GM10266 (cell line): ENCODE data around the gene RBM17.
"Not testable (repeated sequence)": the region's sequence is repeated elsewhere in the genome, so short reads cannot be mapped to it uniquely, and the experiment has no call there.

ENCODE experiments used
- DNase-seq: peaks from one replicate; pipeline ENCODE4 v3.0.0; 2012; ENCODE audit errors: extremely low spot score
- CTCF ChIP-seq: IDR thresholded peaks from 2 replicates; pipeline ENCODE4 v1.5.1; 2012; ENCODE audit warnings: mild to moderate bottlenecking, low read depth; ENCODE audit not compliant: control insufficient read depth, insufficient read depth; ENCODE audit errors: missing control alignments

RBM17 gene

GRCh38 chr10:6058682-6059475 is 30.0 kb upstream of the RBM17 start:
- no peak for DNase-seq
- TF ChIP-seq CTCF: no peak

- no peak for TF ChIP-seq CTCF
- DNase-seq: no peak
Observed at GRCh38 chr10:6059506-6059905, 29.3 kb upstream of the RBM17 start.

GRCh38 chr10:6061056-6061455 is 27.8 kb upstream of the RBM17 start:
- TF ChIP-seq CTCF: no peak
- no peak for DNase-seq

- no peak for DNase-seq
- no peak for TF ChIP-seq CTCF
Observed at GRCh38 chr10:6062101-6062771, 26.6 kb upstream of the RBM17 start, which contains the start of gene IL2RA. TSS of gene IL2RA (minus strand) at chr10:6062367. CDS start at chr10:6062151, 216 bp downstream.

- TF ChIP-seq CTCF: no peak
Observed at GRCh38 chr10:6064119-6064518, 24.7 kb upstream of the RBM17 start.

GRCh38 chr10:6064726-6065125 is 24.1 kb upstream of the RBM17 start:
- DNase-seq: not testable (repeated sequence)

More at GRCh38 chr10:6064119-6064518, 24.7 kb upstream of the RBM17 start:
- no peak for DNase-seq

- TF ChIP-seq CTCF: no peak
Observed at GRCh38 chr10:6065406-6065805, 23.4 kb upstream of the RBM17 start.

GRCh38 chr10:6065835-6066234 is 23.0 kb upstream of the RBM17 start:
- no peak for DNase-seq
- TF ChIP-seq CTCF: no peak

More at GRCh38 chr10:6065406-6065805, 23.4 kb upstream of the RBM17 start:
- DNase-seq: no peak
